HS-5 (cell line): ENCODE data around the gene RAB31.

Experiments used
- DNase-seq: peaks from one replicate; pipeline ENCODE4 v3.0.0-alpha.2; 2012; ENCODE audit warnings: low read depth

RAB31 gene

DNA sequence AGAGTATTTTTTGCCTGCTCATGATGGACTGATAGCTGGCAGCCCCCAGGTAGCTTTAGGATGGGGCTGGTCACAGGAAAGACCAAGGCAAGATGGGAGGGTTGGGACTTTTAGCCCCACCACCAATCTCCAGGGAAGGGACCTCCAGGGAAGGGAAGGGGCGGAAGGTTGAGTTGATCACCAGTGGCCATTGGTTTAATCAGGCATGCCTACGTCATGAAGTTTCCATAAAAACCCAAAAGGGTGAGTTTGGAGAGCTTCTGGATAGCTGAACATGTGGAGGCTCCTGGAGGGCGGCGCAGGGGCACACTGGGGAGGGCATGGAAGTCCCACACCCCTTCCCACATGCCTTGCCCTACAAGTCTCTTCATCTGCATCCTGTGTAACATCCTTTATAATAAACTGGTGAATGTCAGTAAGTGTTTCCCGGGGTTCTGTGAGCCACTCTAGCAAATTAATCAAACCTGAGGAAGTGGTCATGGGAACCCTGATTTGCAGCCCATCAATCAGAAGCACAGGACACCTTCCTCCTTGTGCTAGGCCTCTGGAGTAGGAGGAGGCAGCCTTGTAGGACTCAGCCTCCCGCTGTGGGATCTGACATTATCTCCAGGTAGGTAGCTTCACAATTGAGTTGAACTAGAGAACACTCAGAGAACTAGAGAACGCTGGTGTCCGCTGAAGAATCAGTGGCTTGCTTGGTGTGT, 30.3 kb downstream of the RAB31 start:
- DNase-seq: no peak

DNA sequence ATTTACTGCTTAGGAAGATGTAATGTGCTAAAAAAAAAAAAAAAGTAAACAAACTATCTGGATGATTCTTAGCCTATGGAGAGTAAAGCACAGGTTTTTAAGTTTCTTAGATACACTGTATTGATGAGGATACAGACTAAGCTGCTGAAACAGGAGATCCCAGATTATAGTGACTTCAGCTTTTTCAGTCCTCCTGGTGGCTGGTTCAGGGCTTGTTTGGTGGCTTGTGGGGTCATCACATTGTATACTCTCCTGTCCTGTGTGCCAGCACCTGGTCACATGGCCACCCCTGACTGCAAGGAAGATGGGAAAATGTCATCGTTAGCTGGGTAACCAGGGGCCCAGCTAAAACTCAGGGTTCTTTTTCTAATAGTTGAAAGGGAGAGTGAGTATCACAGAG, 31.4 kb downstream of the RAB31 start:
- DNase-seq: no peak

DNA sequence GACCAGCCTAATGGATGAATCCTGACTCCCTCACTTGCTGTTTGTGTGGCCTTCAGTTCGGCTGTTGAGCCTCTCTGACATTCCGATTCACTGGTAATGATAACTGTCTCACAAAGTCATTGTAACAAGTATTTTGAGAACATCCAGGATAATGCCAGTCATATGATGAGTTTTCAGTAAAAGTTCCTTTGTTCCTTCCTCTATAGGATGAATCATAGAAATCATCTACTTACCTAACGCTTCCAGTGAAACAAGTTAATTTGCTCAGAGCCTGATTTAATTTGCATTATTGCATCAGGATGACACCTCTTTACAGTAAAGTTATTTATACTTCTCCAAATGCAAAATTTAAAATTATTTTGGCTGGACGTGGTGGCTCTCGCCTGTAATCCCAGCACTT, 32.0 kb downstream of the RAB31 start:
- DNase-seq: no peak

DNA sequence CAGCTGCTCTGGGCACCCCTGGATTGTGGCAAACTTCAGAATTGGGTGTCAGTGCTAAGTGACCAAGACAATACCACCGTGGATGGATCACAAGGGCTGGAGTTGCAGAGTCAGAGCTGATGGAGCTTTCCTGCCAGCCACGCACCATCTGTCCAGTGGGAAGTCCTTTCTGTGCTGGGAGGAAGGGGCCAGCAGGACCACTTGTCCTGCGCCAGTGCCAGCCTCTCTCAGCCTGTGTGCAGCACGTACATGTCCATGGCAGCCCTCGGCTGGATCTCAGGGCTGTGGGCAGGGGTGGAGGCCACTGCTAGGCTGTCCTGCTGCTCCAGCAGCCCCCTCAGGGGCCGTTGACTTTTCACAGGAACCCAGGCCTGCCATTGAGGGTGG, 33.3 kb downstream of the RAB31 start:
- DNase-seq: no peak

DNA sequence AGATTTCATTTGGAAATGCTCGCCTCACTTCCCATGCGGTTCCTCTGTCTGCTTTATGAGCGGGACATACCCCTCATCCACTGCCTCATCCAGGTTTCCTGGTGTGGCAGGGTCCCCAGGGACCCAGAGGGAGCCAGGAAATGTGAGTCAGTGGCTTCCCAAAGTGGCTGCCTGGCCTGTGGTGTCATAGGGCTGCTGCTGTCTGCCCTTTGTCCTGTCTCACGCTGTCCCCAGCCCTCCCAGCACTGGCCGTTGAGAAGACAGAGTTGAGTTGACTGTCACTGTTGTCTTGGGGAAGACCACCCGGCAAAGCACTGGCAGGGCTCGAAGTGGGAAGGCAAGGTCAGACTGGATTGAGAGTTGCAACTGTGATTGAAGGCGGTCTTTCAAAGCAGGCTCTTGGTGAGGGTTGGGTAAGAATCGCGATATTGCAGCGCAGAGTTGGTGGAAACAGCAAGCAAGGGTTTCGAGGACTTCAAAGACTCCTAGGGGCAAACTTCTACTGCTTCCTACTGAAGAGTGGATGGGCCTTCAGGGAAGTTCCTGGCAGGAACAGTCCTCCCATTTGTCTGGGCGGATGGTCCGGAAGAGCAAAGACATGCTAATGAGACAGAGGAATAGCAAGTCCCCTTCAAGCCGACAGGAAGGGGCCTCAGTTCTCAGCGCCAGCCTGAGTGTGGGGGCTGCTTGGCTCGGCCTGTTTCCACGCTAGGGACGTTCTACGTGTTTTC, 33.9 kb downstream of the RAB31 start:
- no peak for DNase-seq

DNA sequence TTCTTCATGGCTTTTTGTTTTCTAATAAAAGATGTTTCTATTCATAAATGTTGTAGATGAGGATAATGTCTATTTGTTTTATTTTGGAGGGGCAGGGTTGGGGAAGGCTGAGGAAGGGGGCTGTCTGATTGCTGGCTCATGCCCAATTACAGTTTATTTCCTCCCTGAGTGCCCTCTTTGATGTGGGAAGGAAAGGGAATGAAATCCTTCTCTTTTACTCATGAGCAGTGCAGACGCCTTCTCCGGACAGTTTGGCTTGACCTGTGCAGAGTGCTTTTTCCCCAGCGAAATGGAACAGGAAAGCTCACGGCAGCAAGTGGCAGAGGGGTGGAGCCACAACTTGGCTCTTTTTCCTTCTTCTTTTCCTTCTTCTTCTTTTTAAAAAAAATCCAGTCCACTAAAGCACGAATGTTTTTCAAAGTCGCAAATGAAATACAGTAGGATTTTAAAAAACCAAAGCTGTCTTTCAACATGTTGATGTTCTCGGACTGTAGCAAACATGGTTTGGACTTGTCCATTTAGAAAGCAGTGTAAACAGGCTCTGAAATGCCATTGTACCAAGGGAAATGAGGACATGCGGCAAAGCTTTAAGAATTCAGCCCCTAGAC, 34.5 kb downstream of the RAB31 start:
- no peak for DNase-seq

DNA sequence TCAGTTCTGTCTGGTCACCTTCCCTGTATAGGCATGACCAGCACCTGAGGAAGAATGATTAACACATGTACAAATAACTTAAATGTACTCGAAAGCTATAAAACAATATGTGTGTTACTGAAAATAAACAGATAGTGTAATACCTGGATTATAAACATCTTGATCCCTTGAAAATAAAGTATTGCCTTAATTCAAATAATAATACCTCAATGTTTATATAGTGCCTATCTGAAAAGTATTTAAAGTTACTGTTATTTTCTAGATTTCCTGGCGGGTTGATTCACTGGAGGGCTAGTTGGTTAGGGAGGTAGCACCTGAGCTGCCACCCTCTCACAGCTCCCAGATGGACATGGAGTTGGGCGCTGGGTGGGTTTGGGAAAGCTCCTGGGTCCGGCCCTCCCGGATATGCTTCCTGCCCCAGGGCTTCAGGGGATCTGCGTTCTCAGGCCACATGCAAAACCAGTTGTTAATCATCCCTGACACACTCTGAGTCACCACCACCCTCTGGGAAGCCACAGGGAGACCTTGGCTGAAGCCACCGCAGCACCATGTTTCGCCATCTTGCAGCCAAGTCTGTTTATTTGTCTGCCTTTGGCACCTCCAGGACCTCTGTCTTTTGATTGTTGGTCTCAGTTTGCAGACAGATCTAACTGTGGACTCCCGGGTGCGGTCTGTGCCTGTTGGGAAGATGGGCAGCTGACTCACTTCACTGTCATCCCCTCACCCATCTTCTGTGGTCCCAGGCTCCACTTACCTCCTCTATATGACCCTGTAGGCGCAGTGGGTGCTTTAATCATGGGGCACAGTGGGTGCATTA, 35.3 kb downstream of the RAB31 start:
- DNase-seq: peak; percentile 91

DNA sequence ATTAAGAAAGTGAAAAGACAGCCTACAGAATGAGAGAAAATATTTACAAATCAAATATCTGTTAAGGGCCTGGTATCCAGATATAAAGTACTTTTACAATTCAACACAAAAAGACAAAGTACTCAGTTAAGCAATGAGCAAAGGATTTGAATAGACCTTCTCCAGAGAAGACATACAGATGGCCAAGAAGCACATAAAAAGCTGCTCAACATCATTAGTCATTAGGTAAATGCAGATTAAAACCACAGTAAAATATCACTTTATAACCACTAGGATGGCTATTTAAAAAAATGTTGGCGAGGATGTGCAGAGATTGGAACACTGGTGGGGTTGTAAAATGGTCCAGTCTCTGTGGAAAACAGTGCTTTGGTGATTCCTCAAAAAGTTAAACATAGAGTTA, 38.9 kb downstream of the RAB31 start:
- no peak for DNase-seq

DNA sequence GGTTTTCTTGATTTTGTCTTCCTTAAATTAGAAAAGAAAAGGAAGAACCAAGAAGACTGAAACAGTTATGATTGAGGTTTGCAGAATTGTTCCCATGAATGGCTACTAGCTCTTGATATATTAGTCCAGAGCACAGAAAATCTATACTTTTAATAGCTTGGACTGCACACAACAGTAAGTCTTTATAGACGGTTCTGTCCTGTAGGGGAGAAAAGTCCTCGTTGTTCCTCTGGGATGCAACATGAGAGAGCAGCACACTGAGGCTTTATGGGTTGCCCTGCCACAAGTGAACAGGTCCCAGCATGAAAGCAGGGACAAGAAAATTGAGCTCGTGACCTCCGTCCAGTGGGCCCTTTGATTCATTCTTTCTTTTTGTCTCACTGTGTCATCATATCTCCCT, 41.5 kb downstream of the RAB31 start:
- no peak for DNase-seq

DNA sequence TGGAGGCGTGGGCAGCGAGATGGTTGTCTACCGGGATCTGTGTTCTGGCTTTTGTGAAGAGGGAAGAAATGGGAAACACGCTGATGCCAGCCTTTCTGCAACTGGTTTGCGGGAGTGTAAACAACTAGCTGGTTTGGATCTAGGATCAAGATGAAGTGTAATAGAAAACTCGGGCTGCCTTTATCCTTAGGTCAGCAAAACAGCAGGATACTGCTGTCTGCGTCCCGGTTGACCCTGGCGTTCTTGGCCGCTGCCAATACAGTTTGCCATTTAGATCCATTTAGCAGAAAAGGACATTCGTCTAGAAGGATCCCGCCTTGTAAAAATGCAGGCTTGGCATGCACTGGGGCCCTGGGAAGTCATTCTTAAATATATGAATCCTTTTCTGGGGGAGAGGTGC, 42.0 kb downstream of the RAB31 start:
- no peak for DNase-seq

DNA sequence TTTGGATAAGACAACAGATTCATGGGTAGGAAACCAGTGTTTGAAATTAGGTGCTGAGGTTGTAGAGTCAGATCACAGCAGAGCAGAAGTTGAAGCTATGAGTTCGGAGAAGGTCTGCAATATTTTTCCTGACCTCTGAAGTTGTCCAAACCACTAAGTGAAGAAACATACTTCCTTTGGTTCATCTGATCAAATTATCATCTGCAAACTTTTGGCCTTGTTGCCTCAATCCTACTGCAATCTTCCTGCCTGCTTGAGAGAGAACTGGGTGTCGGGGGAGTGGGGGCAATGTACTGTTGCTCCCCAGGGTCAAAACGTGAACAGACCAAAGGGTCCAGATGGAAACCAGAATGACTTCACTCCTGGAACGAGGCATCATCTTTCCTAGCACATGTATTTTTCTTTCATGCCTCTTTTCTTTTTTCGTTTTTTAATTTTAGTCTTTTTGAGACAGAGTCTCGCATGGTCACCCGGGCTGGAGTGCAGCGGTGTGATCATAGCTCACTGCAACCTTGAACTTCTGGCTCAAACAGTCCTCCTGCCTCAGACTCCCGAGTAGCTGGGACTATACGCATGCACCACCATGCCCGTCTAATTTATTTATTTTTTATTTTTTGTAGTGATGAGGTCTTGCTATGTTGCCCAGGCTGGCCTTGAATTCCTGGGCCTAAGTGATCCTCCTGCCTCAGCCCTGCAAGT, 42.7 kb downstream of the RAB31 start:
- DNase-seq: no peak

DNA sequence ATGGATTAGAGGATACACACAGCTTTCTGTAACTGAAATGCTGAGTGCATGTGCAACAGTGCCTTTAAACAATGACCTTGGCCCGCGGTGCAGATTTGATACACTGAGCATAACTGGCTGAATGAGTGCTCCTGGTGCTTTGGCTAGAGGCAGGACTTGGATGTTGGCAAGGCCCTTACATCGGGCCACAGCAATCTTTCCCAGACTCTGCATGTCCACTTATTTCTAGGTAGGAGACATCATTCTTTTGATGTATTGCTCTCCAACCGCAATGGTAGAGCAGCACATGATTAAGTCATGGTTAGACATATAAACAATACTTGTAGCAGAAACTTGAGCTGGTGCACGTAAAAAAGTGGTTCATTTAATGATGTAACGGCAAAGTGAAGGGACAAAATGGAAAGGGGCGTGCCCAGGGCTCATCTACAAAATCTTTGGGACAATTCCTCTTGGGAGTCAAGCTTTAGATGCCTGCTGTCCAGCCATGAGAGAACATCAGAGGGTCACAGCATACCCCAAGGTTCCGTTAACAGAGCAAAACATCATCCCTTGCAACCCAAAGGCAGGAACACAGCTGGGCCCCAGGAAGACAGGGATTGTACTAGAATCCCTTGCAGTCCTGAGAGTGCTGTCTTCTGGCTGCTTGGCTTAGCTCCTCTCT, 43.4 kb downstream of the RAB31 start:
- DNase-seq: no peak

DNA sequence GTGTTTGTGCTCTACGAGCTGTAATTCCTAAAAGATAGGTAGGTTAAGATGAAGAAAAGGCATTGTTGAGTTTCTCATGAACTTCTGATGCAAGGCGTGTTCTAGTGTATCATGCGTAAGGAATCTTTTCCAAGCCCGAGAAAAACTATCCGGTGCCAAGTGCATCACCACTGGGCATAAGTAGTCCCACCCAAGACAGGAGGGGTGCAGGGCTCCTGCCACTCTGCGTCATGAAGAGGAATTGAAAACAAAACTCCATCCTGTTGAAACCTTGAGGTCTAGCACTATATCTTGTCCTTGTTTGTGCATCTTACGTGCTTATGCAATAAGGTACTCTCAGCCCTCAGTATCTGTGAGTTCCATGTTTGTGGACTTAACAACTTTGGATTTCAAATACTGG, 45.7 kb downstream of the RAB31 start:
- DNase-seq: no peak

DNA sequence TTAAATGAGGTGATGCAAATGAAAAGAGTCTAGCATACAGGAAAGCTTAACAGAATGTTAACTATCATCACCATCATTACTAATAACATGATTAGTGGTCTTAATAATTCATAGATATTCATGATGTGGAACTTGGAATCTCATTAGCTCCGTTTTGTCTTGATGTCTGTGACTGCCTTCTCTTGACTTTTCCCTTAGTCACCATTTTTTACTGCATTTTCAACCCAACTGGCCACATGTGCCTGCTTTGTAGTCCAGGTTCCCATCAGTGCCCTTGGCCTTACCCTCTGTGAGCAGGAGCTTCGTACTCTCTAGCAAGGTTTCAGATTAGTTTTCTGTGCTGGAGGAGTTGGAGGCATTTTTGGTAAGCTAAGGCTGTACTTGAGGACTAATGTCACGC, 47.0 kb downstream of the RAB31 start:
- no peak for DNase-seq

DNA sequence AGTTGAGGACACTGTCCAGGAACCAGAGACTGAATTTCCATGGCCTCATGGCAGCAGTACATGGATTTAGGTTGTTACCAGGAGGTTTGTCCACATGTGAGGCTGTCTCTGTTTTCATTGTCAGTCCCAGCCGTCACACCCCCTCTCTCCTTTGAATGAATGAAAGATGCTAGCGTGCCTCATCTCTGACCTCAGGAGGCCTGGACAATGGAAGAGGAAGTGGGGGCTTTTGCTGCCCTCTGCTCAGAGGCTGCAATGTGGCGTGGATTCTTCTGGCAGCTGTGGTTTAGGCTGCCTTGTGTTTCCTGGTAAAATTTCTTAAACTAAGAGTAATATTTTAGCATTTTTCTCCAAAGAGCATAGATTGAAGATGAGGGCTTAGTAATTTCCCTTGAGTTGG, 47.5 kb downstream of the RAB31 start:
- no peak for DNase-seq

DNA sequence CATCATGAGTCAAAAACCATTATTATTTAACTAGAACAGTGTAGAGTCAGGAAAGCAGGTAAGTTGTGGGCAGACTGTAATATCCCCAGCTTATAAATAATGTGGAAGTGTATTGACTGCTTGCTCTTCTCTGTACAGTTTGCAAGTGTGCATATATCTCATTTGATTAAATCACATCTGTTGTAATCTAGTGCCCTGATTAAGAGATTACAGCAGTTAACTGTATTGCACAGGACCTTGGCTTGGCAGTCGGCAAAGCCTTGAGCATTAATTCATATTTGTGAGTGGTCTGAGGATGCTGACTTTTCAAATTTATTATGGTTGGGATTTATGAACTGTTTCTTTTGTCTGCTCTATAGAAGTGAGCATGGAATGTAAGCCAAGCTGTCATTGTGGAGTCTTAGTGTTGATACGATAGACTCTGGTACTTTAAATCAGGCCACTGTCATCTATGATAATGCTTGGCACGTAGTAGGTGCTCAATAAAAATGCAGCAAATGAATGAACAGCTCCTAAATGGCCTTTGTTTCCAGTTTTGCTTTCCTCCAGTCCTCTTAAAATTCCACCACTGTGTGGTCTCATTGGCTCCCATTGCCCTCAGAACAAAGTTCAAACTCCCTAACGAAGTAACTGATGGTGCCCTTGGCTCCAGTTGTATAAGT, 48.3 kb downstream of the RAB31 start:
- no peak for DNase-seq

DNA sequence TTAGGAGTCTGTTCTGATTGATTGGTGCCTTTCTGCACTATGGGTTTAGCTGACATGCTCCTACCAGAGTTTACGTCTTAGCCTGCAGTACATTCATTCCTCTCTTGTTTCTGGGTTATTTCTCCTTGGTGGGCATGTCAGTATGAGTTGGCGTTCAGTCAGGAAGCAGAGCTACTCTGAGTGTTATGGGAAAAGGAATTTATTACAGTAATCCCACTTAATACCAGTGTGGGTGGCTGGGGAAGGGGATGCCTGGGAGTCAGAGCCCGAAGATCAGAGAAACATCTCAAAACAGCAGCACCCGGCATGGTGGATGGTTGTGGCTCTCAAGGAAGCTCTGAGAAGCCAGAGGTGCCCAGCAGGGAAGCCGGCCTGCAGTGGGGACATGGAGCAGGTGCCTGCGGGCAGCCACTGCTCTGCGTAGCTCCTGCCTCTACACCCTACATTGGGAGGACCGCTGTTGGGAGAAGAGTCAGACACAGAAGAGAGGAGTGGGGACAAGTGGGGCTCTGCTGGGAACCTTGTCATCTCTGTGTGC, 48.9 kb downstream of the RAB31 start:
- no peak for DNase-seq

DNA sequence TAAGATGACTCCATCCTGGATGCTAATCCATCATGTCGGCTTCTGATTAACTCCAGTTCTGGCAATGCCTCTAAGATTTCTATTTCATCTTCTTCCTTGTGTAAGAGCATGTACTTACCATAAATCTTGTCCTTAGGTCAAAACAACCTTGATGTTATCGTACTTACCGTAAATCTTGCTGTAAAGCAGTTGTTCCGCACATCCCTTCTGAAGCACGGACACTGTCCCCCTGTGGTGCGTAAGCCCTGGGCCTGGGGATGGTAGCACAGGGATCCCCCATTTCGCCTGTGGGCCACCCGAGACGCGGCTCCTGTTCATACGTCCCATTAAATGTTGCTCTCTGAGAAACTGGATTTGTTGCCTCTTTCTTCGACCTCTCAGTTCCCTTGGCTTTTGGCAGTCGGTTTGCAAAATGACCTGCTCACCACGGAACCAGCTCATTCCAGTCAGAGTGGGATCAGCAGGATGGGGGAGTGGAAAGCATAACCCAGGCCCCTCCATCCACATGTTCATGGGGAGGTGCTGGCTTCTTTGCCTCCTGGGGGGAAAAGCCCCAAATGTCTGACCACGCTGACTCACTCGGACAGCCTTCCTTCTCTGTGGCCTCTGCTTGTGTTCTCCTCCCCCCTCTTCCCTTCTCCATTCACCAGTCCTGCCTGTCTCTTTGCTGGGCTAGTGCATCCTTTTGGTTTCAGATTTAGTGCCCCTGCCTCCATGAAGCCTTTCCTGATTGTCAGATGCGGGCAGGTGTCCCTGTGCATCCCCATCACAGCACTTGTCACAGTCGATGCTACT, 49.9 kb downstream of the RAB31 start:
- DNase-seq: no peak

DNA sequence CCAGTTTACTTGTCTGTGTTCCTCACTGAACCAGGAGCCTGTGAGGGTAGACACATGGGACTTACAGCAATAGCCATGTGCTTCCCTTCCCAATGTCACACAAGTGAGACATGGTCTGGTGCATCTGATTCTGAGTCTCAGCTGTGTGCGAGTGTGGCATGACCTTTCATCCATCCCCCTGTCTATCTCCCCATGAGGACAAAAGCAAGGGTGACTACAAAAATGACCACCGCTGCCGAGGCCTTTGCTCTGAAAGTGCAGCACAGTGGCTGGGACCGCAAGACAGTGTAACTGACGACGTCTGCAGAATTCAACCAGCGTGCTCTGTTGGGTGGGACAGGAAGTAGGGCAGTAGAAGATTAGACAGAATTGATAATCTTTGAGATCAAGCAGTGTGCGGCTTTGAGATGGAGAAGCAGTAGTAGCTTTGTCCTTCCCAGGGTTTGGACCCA, 50.5 kb downstream of the RAB31 start:
- DNase-seq: no peak

DNA sequence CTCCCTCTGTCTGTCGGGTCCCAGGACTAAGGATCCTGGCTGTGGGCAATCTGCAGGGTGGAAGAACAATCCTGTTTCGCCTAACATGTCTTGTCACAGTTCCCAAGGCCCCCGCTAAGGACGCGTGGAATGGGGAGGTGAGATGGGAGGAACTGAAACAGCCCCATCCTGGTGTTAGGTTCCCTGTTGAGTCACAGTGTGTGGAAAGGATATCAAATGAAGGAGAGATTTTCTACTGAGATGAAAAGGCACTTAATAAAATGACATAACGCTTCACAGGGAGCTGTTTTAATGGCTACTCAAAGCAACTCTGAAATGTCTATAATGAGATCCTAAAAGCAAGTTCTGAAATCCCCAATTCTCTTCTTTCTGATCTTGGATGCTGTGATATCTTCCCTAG, 52.5 kb downstream of the RAB31 start:
- DNase-seq: no peak
